Measurements from ENCODE around the gene L3MBTL4. TPM values are rescaled to one million over a fixed set of nuclear protein-coding genes. Genes with fewer than 3 reads are reported as not detected.

The L3MBTL4 gene
- total RNA-seq, 1 donor from 2014 or later, result not detected

GRCh38 chr18:6437937-6438818 lies 23.5 kb upstream of the L3MBTL4 start:
- Histone ChIP-seq H3K27ac (no peak overlapping the region), H3K27me3 (no peaks in the 10 kb centered on the region), H3K4me3 (no peak overlapping the region), H3K9me3 (no peaks in the 10 kb centered on the region), H3K36me3 (no peaks in the 10 kb centered on the region), H3K4me1 (no peaks in the 10 kb centered on the region)
- TF ChIP-seq CTCF (IDR thresholded peaks at IDR 0.05), result no peak
- intact Hi-C loops (cut with DNase I), result no loop called here
- no peak for DNase-seq (ENCODE audit: low spot score in 2 of 2)

- no peak for TF ChIP-seq CTCF (IDR thresholded peaks at IDR 0.05)
- Histone ChIP-seq H3K9me3 (no peaks in the 10 kb centered on the region), H3K4me1 (no peaks in the 10 kb centered on the region), H3K27ac (no peak overlapping the region), H3K4me3 (no peak overlapping the region), H3K27me3 (no peaks in the 10 kb centered on the region), H3K36me3 (no peaks in the 10 kb centered on the region)
- intact Hi-C loops (cut with DNase I), result no loop called here
- DNase-seq (ENCODE audit: low spot score in 2 of 2), result no peak
Measured at GRCh38 chr18:6435731-6436130, 21.0 kb upstream of the L3MBTL4 start.

GRCh38 chr18:6434987-6435709 lies 20.4 kb upstream of the L3MBTL4 start:
- intact Hi-C loops (cut with DNase I), result no loop called here
- no peaks in the 10 kb centered on the region for H3K36me3 ChIP-seq
- H3K4me1 ChIP-seq, result no peaks in the 10 kb centered on the region
- no peak for DNase-seq (ENCODE audit: low spot score in 2 of 2)
- H3K27ac ChIP-seq, result no peak overlapping the region
- TF ChIP-seq CTCF (IDR thresholded peaks at IDR 0.05), result no peak
- no peaks in the 10 kb centered on the region for H3K9me3 ChIP-seq
- H3K27me3 ChIP-seq, result no peaks in the 10 kb centered on the region
- no peak overlapping the region for H3K4me3 ChIP-seq

GRCh38 chr18:6434481-6434880 lies 19.8 kb upstream of the L3MBTL4 start:
- DNase-seq (ENCODE audit: low spot score in 2 of 2), result no peak
- Histone ChIP-seq H3K4me3 (no peak overlapping the region), H3K27me3 (no peaks in the 10 kb centered on the region), H3K4me1 (no peaks in the 10 kb centered on the region), H3K9me3 (no peaks in the 10 kb centered on the region), H3K27ac (no peak overlapping the region), H3K36me3 (no peaks in the 10 kb centered on the region)
- no peak for TF ChIP-seq CTCF (IDR thresholded peaks at IDR 0.05)
- intact Hi-C loops (cut with DNase I), result no loop called here

GRCh38 chr18:6431659-6432318 lies 17.1 kb upstream of the L3MBTL4 start:
- Histone ChIP-seq H3K27ac (no peak overlapping the region), H3K36me3 (no peaks in the 10 kb centered on the region), H3K9me3 (no peaks in the 10 kb centered on the region), H3K27me3 (no peaks in the 10 kb centered on the region), H3K4me1 (no peaks in the 10 kb centered on the region), H3K4me3 (no peak overlapping the region)
- no peak for TF ChIP-seq CTCF (IDR thresholded peaks at IDR 0.05)
- intact Hi-C loops (cut with DNase I), result no loop called here
- no peak for DNase-seq (ENCODE audit: low spot score in 2 of 2)

Data from ascending aorta (tissue), 2 donors.